ENCODE data around the gene TMEM263. TPM values are rescaled to one million over a fixed set of nuclear protein-coding genes. Genes with fewer than 3 reads are reported as not detected.

The TMEM263 gene
- total and polyA plus RNA-seq, 2 of the 8 experiments (the other 6 are each of a cell fraction or from before 2014, with no cell fraction given) = 2.9 to 12.3 TPM

DNA sequence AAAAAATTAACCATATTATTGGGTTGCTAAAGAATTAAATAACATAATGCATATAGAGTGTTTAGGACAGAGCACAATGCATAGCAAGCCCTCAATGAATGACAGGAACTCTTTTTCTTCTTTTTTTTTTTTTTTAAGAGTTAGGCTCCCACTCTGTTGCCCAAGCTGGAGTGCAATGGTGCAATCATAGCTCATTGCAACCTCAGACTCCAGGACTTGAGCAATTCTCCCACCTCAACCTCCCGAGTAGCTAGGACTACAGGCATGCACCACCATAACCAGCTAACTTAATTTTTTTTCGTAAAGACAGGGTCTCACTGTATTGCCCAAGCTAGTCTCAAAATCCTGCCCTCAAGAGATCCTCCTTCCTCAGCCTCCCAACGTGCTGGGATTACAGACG is 51.7 kb downstream of the TMEM263 start:
- 87% methylated on average over 4 of the region's 4 CpGs; no CpG with 5 or more reads in 1 of the 2 experiments for WGBS, 2 experiments (ENCODE audit: extremely low coverage in 1 of 2, insufficient coverage in 1 of 2, insufficient read length in 1 of 2, insufficient replicate concordance in 2 of 2, low coverage in 1 of 2, low lambda C conversion rate in 2 of 2, missing lambda C conversion rate in 1 of 2)
- H3K4ac ChIP-seq (replicated peaks; ENCODE audit: insufficient read length, low read depth, low read length) = no peak overlapping the region
- H3K27me3 ChIP-seq (replicated peaks in 1 of 4; ENCODE audit: control insufficient read depth in 3 of 4, extremely low read depth in 1 of 4, insufficient read depth in 3 of 4, low read length in 3 of 4) = no peaks in the 10 kb centered on the region
- no peak overlapping the region for H3K4me3 ChIP-seq (ENCODE audit: extremely low read depth in 1 of 4, insufficient read depth in 2 of 4, low read depth in 3 of 4, low read length in 4 of 4)
- H4K91ac ChIP-seq (replicated peaks; ENCODE audit: insufficient read length, low read length) = no peak overlapping the region
- H4K5ac ChIP-seq (ENCODE audit: insufficient read length, low read depth, low read length) = no peak overlapping the region
- no peaks in the 10 kb centered on the region for H3K23me2 ChIP-seq (ENCODE audit: low read depth, low read length)
- H3K4me2 ChIP-seq (ENCODE audit: insufficient read depth in 1 of 2, low read depth in 2 of 2, low read length in 2 of 2) = no peak overlapping the region
- H4K20me1 ChIP-seq (replicated peaks in 1 of 2; ENCODE audit: control insufficient read depth in 1 of 2, insufficient read depth in 2 of 2, low read length in 2 of 2) = no peaks in the 10 kb centered on the region
- no peak overlapping the region for H3K14ac ChIP-seq (ENCODE audit: insufficient read length)
- H2BK20ac ChIP-seq (ENCODE audit: low read length) = no peak overlapping the region
- no peak overlapping the region for H3K18ac ChIP-seq (ENCODE audit: extremely low read depth, low read length)
- H2BK120ac ChIP-seq (replicated peaks; ENCODE audit: low read depth, low read length) = no peak overlapping the region
- no peak overlapping the region for H3K56ac ChIP-seq (replicated peaks; ENCODE audit: insufficient read length, low read depth, low read length)
- H2BK15ac ChIP-seq (ENCODE audit: low read length) = no peak overlapping the region
- no peaks in the 10 kb centered on the region for H3K9me3 ChIP-seq (ENCODE audit: insufficient read depth in 2 of 2, low read depth in 1 of 2, low read length in 1 of 2)
- peaks cover 0 to 3% (median 0%) of the 10 kb centered on the region in 4 experiments; a peak in 1 of 8 replicates for H3K36me3 ChIP-seq (ENCODE audit: control insufficient read depth in 2 of 4, insufficient read depth in 4 of 4, low read length in 3 of 4)
- no peaks in the 10 kb centered on the region for H3K79me1 ChIP-seq (ENCODE audit: low read depth, low read length)
- no peak overlapping the region for H2BK12ac ChIP-seq (ENCODE audit: low read depth, low read length)
- no peak overlapping the region for H3K9ac ChIP-seq (replicated peaks in 1 of 4; ENCODE audit: extremely low read depth in 1 of 4, low read depth in 3 of 4, low read length in 3 of 4)
- H4K8ac ChIP-seq (ENCODE audit: extremely low read depth, insufficient read depth, low read length) = no peak overlapping the region
- ChIA-PET POLR2A (ENCODE audit: partially characterized antibody) (interaction anchor here (0.6 kb wide), 1 partner anchor 72 kb away, joined by 3 read pairs; no protein-coding TSS in a partner anchor), CTCF (ENCODE audit: partially characterized antibody) (interaction anchor here (1.7 kb wide), 1 partner anchor 17 kb away, joined by 4 read pairs; no protein-coding TSS in a partner anchor)
- no peak for FAIRE-seq
- no peak overlapping the region for H3K27ac ChIP-seq (ENCODE audit: low read depth, low read length)
- no peak for TF ChIP-seq JUN (IDR thresholded peaks at IDR 0.05; ENCODE audit: low read depth, low read length)
- TF ChIP-seq TEAD4 (IDR thresholded peaks at IDR 0.05; ENCODE audit: low read depth, low read length) = no peak
- no peak for TF ChIP-seq SP1 (IDR thresholded peaks at IDR 0.05; ENCODE audit: low read depth, low read length)
- TF ChIP-seq, protein P1, sequence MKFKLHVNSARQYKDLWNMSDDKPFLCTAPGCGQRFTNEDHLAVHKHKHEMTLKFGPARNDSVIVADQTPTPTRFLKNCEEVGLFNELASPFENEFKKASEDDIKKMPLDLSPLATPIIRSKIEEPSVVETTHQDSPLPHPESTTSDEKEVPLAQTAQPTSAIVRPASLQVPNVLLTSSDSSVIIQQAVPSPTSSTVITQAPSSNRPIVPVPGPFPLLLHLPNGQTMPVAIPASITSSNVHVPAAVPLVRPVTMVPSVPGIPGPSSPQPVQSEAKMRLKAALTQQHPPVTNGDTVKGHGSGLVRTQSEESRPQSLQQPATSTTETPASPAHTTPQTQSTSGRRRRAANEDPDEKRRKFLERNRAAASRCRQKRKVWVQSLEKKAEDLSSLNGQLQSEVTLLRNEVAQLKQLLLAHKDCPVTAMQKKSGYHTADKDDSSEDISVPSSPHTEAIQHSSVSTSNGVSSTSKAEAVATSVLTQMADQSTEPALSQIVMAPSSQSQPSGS (IDR thresholded peaks at IDR 0.05; ENCODE audit: low read length) = no peak
- no peak for TF ChIP-seq BACH1 (IDR thresholded peaks at IDR 0.05; ENCODE audit: low read length)
- no peak for TF ChIP-seq EGR1 (IDR thresholded peaks at IDR 0.05; ENCODE audit: borderline replicate concordance, low read depth, low read length)
- TF ChIP-seq JUND (IDR thresholded peaks at IDR 0.05; ENCODE audit: low read length) = no peak
- TF ChIP-seq CEBPB (IDR thresholded peaks at IDR 0.05; ENCODE audit: low read depth, low read length) = no peak
- no peak for TF ChIP-seq KDM4A (IDR thresholded peaks at IDR 0.05; ENCODE audit: low read depth, low read length, severe bottlenecking)
- H3K23ac ChIP-seq (ENCODE audit: insufficient read length) = no peak overlapping the region
- DNase-seq (ENCODE audit: low read depth in 1 of 2, low spot score in 2 of 2) = no peak
- no peaks in the 10 kb centered on the region for H3K79me2 ChIP-seq (ENCODE audit: control insufficient read depth in 1 of 2, insufficient read depth in 2 of 2, low read length in 2 of 2)
- no peak overlapping the region for H2BK5ac ChIP-seq (ENCODE audit: low read depth, low read length)
- no peak overlapping the region for H2AK5ac ChIP-seq (ENCODE audit: low read depth, low read length)
- no peaks in the 10 kb centered on the region for H3K4me1 ChIP-seq (replicated peaks in 1 of 4; ENCODE audit: control insufficient read depth in 3 of 4, insufficient read depth in 4 of 4, low read length in 3 of 4)
- H2AFZ ChIP-seq (ENCODE audit: low read length) = no peak overlapping the region

Data from H1 (cell line).